GM21526 (cell line): Measurements from ENCODE around the gene DCAF15.
A peak's percentile ranks its signal among the peaks of the same experiment; 100 is the strongest.
"Not testable (repeated sequence)": the region's sequence is repeated elsewhere in the genome, so short reads cannot be mapped to it uniquely, and the experiment has no call there.

Experiments
- ATAC-seq: cut with Tn5 transposase; IDR thresholded peaks from one replicate; pipeline ENCODE4 v1.9.1; 2021; ENCODE audit warnings: moderate library complexity; ENCODE audit not compliant: unreplicated experiment, low FRiP score

DCAF15 gene

GRCh38 chr19:13973479-13973878, 21.2 kb downstream of the DCAF15 start:
- ATAC-seq: not testable (repeated sequence)

GRCh38 chr19:13974073-13974472, 21.8 kb downstream of the DCAF15 start:
- ATAC-seq: no peak

GRCh38 chr19:13975870-13976269, 23.6 kb downstream of the DCAF15 start:
- no peak for ATAC-seq

GRCh38 chr19:13976446-13976845, 24.1 kb downstream of the DCAF15 start:
- ATAC-seq: no peak

- no peak for ATAC-seq
Observed at GRCh38 chr19:13977803-13978202, 25.5 kb downstream of the DCAF15 start.

GRCh38 chr19:13978351-13979243, 26.3 kb downstream of the DCAF15 start:
- ATAC-seq: no peak

- no peak for ATAC-seq
Observed at GRCh38 chr19:13979244-13979615, 26.9 kb downstream of the DCAF15 start.

GRCh38 chr19:13979686-13980085, 27.4 kb downstream of the DCAF15 start:
- no peak for ATAC-seq

- no peak for ATAC-seq
Observed at GRCh38 chr19:13980340-13980739, 28.0 kb downstream of the DCAF15 start.

- ATAC-seq: no peak
Observed at GRCh38 chr19:13981021-13981420, 28.7 kb downstream of the DCAF15 start.

- ATAC-seq: no peak
Observed at GRCh38 chr19:13981467-13981866, 29.2 kb downstream of the DCAF15 start.

GRCh38 chr19:13981988-13982501, 29.7 kb downstream of the DCAF15 start:
- ATAC-seq: no peak

GRCh38 chr19:13982773-13983172, 30.5 kb downstream of the DCAF15 start:
- no peak for ATAC-seq

GRCh38 chr19:13983213-13983889, 31.0 kb downstream of the DCAF15 start:
- ATAC-seq: no peak

GRCh38 chr19:13984186-13984585, 31.9 kb downstream of the DCAF15 start:
- no peak for ATAC-seq

- ATAC-seq: no peak
Observed at GRCh38 chr19:13984875-13985741, 32.8 kb downstream of the DCAF15 start.

- ATAC-seq: peak; percentile 22
Observed at GRCh38 chr19:13985771-13986347, 33.5 kb downstream of the DCAF15 start.

GRCh38 chr19:13986348-13986904, 34.1 kb downstream of the DCAF15 start:
- peak; percentile 57 for ATAC-seq

- ATAC-seq: no peak
Observed at GRCh38 chr19:13987101-13987890, 35.0 kb downstream of the DCAF15 start.
